Measurements from ENCODE around the gene CR1.
"Not testable (repeated sequence)": the region's sequence is repeated elsewhere in the genome, so short reads cannot be mapped to it uniquely, and the experiment has no call there.

DNA sequence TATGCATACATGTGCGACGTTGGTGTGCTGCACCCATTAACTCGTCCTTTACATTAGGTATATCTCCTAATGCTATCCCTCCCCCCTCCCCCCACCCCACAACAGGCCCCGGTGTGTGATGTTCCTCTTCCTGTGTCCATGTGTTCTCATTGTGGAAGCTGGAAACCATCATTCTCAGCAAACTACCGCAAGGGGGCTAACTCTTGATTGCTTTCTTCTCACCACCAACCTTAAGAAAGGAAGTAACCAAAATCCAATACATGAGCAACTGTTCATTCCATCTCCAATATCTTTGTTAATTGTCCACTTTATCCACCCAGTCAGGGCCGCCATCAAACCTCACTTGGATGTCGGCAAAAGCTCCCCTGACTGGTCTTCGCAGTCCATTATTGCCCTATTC is 676 bp upstream of the CR1 start:
- TF ChIP-seq, protein P1, sequence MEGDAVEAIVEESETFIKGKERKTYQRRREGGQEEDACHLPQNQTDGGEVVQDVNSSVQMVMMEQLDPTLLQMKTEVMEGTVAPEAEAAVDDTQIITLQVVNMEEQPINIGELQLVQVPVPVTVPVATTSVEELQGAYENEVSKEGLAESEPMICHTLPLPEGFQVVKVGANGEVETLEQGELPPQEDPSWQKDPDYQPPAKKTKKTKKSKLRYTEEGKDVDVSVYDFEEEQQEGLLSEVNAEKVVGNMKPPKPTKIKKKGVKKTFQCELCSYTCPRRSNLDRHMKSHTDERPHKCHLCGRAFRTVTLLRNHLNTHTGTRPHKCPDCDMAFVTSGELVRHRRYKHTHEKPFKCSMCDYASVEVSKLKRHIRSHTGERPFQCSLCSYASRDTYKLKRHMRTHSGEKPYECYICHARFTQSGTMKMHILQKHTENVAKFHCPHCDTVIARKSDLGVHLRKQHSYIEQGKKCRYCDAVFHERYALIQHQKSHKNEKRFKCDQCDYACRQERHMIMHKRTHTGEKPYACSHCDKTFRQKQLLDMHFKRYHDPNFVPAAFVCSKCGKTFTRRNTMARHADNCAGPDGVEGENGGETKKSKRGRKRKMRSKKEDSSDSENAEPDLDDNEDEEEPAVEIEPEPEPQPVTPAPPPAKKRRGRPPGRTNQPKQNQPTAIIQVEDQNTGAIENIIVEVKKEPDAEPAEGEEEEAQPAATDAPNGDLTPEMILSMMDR (IDR thresholded peaks at IDR 0.05; ENCODE audit: extremely low read depth in 1 of 2, insufficient read depth in 1 of 2, low read depth in 1 of 2, low read length in 2 of 2) = not testable (repeated sequence)
- TF ChIP-seq POLR2AphosphoS5 (IDR thresholded peaks at IDR 0.05; ENCODE audit: insufficient read depth, low read depth, low read length); POLR2A (IDR thresholded peaks at IDR 0.05; ENCODE audit: low read depth, low read length); FOS (IDR thresholded peaks at IDR 0.05; ENCODE audit: borderline replicate concordance, insufficient read depth, low read length); GATA2 (IDR thresholded peaks at IDR 0.05; ENCODE audit: insufficient read depth, insufficient read length, low read depth, low read length); MYC (IDR thresholded peaks at IDR 0.05; ENCODE audit: low read depth, low read length); EZH2 (IDR thresholded peaks at IDR 0.05; ENCODE audit: borderline replicate concordance, low read depth, low read length, severe bottlenecking): not testable (repeated sequence)
